OCI-LY1 (cell line): ENCODE data around the gene MED1.

ENCODE experiments used
- EZH2 ChIP-seq: fragments of 200-600 bp; sonication (generic), shearing (Covaris generic); IDR thresholded peaks from 2 replicates; pipeline ENCODE4 v1.8.0; 2017; ENCODE audit warnings: borderline replicate concordance, mixed run types, mild to moderate bottlenecking, antibody characterized with exemption, low read length, moderate library complexity, mixed read lengths
- TF ChIP-seq, protein P1 (sequence below): fragments of 200-600 bp; sonication (generic), shearing (Covaris generic); IDR thresholded peaks from 2 replicates; pipeline ENCODE4 v1.5.1; 2017; ENCODE audit warnings: mild to moderate bottlenecking, antibody characterized with exemption, low read length, moderate library complexity, mixed read lengths

- TF ChIP-seq, protein P1, sequence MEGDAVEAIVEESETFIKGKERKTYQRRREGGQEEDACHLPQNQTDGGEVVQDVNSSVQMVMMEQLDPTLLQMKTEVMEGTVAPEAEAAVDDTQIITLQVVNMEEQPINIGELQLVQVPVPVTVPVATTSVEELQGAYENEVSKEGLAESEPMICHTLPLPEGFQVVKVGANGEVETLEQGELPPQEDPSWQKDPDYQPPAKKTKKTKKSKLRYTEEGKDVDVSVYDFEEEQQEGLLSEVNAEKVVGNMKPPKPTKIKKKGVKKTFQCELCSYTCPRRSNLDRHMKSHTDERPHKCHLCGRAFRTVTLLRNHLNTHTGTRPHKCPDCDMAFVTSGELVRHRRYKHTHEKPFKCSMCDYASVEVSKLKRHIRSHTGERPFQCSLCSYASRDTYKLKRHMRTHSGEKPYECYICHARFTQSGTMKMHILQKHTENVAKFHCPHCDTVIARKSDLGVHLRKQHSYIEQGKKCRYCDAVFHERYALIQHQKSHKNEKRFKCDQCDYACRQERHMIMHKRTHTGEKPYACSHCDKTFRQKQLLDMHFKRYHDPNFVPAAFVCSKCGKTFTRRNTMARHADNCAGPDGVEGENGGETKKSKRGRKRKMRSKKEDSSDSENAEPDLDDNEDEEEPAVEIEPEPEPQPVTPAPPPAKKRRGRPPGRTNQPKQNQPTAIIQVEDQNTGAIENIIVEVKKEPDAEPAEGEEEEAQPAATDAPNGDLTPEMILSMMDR, result no peak
- no peak for TF ChIP-seq EZH2
Measured at GRCh38 chr17:39486242-39486641, 35.2 kb upstream of the MED1 start.
